Activated naive CD4-positive, alpha-beta T cell treated with anti-CD3 and anti-CD28 coated beads for 36 hours (primary cell): ENCODE results near the gene TEX19. TPM values are rescaled to one million over a fixed set of nuclear protein-coding genes. Genes with fewer than 3 reads are reported as not detected.
"Not testable (repeated sequence)": the region's sequence is repeated elsewhere in the genome, so short reads cannot be mapped to it uniquely, and the experiment has no call there.

Source experiments
- CTCF ChIA-PET: fragments of 350-600 bp; sonication (Branson Sonifier 250); formaldehyde crosslinking; loops from one replicate; lab custom pipeline; 2021; ENCODE audit warnings: antibody characterized with exemption; lab: Charles Lee
- DNase-seq: peaks from one replicate; pipeline ENCODE4 v3.0.0-alpha.2; 2020
- H3K27ac Mint-ChIP-seq: one replicate; pipeline ENCODE4 v1.8.0; 2021; ENCODE audit warnings: mild to moderate bottlenecking, mixed read lengths
- H3K27me3 Mint-ChIP-seq: one replicate; pipeline ENCODE4 v1.8.0; 2021; ENCODE audit warnings: low read depth, mixed read lengths
- H3K36me3 Mint-ChIP-seq: one replicate; pipeline ENCODE4 v1.8.0; 2021; ENCODE audit warnings: low read depth, mixed read lengths
- H3K4me1 Mint-ChIP-seq: one replicate; pipeline ENCODE4 v1.8.0; 2021; ENCODE audit warnings: low read depth, mixed read lengths
- H3K4me3 Mint-ChIP-seq: one replicate; pipeline ENCODE4 v1.8.0; 2021; ENCODE audit warnings: mild to moderate bottlenecking, moderate library complexity, mixed read lengths
- H3K9me3 Mint-ChIP-seq: one replicate; pipeline ENCODE4 v1.8.0; 2021; ENCODE audit warnings: mixed read lengths
- intact Hi-C: fragments of 100-400 bp; cut with micrococcal nuclease; formaldehyde crosslinking; loops from one replicate; pipeline ENCODE4 v1.15.1; 2023
- total RNA-seq, 2 experiments: library from RNA; stranded (reverse); gene quantifications; one replicate each; pipeline ENCODE4 v1.2.3, GENCODE V29; 2021

TEX19 gene
- total RNA-seq, 2 experiments from 2014 or later, result 0.21 TPM; not detected in 1

DNA sequence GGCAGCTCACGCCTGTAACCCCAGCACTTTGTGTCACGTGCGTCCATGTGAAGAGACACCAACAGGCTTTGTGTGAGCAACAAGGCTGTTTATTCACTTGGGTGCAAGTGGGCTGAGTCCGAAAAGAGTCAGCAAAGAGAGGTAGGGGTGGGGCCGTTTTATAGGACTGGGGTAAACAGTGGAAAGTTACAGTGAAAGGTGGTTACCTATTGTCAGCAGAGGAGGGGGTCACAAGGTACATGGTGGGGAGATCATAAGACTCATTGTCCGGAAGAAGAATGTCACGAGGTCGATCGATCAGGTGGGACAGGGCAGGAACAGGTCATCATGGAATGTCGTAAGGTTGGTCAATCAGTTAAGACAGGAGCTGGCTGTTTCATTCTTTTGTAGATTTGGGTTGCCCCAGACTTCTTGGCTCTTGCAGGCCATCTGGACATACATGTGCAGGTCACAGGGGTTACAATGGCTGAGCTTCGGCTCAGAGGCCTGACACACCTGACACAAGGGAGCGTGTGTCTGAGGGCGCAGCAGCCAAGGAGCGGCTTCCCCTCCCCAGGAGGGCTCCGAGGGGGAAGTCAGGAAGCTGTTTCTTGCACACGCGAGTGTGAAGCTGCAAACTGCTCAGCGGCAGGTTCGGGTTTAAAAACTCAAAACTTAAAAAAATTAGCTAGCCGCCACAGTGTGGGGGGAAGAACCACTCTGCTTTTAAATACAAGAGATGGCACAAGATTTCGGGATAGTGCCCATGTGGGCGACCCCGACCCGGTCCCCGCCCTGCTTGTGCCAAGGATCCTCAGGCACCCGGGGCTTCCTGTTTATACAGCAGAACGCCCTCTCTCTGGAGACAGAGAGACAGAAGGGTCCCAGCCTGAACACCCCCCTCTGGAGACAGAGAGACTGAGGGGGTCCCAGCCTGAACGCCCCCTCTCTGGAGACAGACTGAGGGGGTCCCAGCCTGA lies 12.4 kb upstream of the TEX19 start:
- no peak overlapping the region for H3K27ac Mint-ChIP-seq
- peaks cover 7% of the 10 kb centered on the region for H3K4me1 Mint-ChIP-seq
- H3K4me3 Mint-ChIP-seq, result no peak overlapping the region
- DNase-seq, result no peak
- H3K27me3 Mint-ChIP-seq, result no peaks in the 10 kb centered on the region
- H3K36me3 Mint-ChIP-seq, result no peaks in the 10 kb centered on the region
- CTCF ChIA-PET, result interaction anchor here (1.0 kb wide), 1 partner anchor 19 kb away, joined by 3 read pairs; no protein-coding TSS in a partner anchor
- intact Hi-C loops, result no loop called here
- no peaks in the 10 kb centered on the region for H3K9me3 Mint-ChIP-seq

DNA sequence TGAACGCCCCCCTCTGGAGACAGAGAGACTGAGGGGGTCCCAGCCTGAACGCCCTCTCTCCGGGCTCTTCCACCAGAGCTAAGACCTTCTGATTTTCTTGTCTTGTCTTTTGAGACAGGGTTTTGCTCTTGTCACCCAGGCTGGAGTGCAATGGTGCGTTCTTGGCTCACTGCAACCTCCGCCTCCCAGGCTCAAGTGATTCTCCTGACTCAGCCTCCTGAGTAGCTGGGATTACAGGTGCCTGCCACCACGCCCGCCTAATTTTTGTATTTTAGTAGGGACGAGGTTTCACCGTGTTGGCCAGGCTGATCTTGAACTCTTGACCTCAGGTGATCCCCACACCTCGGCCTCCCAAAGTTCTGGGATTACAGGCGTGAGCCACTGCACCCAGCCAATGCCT lies 11.1 kb upstream of the TEX19 start:
- H3K27me3 Mint-ChIP-seq, H3K9me3 Mint-ChIP-seq, H3K36me3 Mint-ChIP-seq, H3K4me1 Mint-ChIP-seq, H3K4me3 Mint-ChIP-seq, intact Hi-C loops, H3K27ac Mint-ChIP-seq, DNase-seq: not testable (repeated sequence)
- CTCF ChIA-PET, result interaction anchor here (0.6 kb wide), 1 partner anchor 144 kb away, joined by 3 read pairs; no protein-coding TSS in a partner anchor

DNA sequence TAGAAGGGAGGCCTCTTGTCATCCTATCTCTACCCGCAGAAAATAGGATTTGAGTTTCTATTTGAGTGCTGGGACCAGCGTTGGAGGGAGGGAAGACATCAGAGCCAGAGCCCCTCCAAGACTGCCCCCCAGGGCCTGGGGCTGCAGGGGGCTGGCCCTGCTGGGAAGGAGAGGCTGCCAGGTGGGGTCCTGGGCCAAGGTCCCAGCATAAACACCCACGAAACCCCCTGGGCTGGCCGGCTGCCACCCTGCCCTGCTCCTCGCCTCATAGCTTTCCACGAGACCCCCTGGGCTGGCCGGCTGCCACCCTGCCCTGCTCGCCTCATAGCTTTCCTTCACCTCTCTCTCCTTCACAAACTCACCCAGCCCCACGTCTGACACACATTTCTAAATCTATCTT lies 10.6 kb upstream of the TEX19 start:
- CTCF ChIA-PET, result interaction anchor here (3.9 kb wide), 1 partner anchor 68 kb away, joined by 19 read pairs; no protein-coding TSS in a partner anchor
- intact Hi-C loops, result no loop called here
- DNase-seq, result no peak
- Mint-ChIP-seq H3K9me3 (no peaks in the 10 kb centered on the region), H3K36me3 (no peaks in the 10 kb centered on the region), H3K4me3 (no peak overlapping the region), H3K27ac (no peak overlapping the region), H3K4me1 (peaks cover 7% of the 10 kb centered on the region), H3K27me3 (no peaks in the 10 kb centered on the region)

DNA sequence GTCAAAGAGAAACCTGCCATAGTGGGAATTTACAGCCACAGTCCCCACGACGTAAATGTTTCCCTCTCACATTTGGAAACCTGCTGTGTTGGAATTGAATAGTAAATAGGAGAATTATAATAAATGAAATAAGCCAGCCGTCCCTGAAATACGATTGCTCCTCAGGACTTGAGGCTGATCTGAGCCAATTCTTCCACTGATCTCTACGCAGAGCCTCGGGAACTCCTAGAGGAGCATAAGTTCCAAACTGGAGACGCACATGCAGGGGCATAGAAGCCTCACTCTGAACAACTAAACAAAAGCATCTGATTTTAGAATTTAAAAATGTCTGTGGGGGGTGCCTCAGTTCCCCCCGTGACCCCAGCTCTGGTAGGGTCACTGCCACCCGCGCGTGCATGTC lies 10.2 kb upstream of the TEX19 start:
- no peak for DNase-seq
- intact Hi-C loops, result no loop called here
- CTCF ChIA-PET, result interaction anchor here (3.9 to 5.3 kb wide), 2 partner anchors 68 to 113 kb away, joined by 19 to 34 read pairs; no protein-coding TSS in a partner anchor
- Mint-ChIP-seq H3K4me3 (no peak overlapping the region), H3K4me1 (peaks cover 7% of the 10 kb centered on the region), H3K27me3 (no peaks in the 10 kb centered on the region), H3K36me3 (no peaks in the 10 kb centered on the region), H3K9me3 (no peaks in the 10 kb centered on the region), H3K27ac (no peak overlapping the region)

- Mint-ChIP-seq H3K4me3 (no peak overlapping the region), H3K27ac (no peak overlapping the region), H3K9me3 (no peaks in the 10 kb centered on the region), H3K4me1 (peaks cover 7% of the 10 kb centered on the region), H3K27me3 (no peaks in the 10 kb centered on the region), H3K36me3 (no peaks in the 10 kb centered on the region)
- intact Hi-C loops, result no loop called here
- DNase-seq, result no peak
- CTCF ChIA-PET, result interaction anchor here (0.7 to 5.3 kb wide), 7 partner anchors 21 to 319 kb away, joined by 3 to 34 read pairs (median 5); no protein-coding TSS in a partner anchor
Measured at GRCh38 chr17:82349287-82349701, 9.8 kb upstream of the TEX19 start.

GRCh38 chr17:82350182-82351030 lies 8.6 kb upstream of the TEX19 start:
- Mint-ChIP-seq H3K4me3 (no peak overlapping the region), H3K36me3 (no peaks in the 10 kb centered on the region), H3K9me3 (no peaks in the 10 kb centered on the region), H3K27ac (no peak overlapping the region), H3K27me3 (no peaks in the 10 kb centered on the region), H3K4me1 (peaks cover 7% of the 10 kb centered on the region)
- intact Hi-C loops, result loop anchor here (1.0 to 10.0 kb wide), 7 partner anchors 48 to 417 kb away; partner anchors contain the start of genes DCXR and RAC3
- peak; percentile 81 for DNase-seq
- CTCF ChIA-PET, result interaction anchor here (0.7 to 5.3 kb wide), 20 partner anchors 8 to 320 kb away, joined by 3 to 34 read pairs (median 3); partner anchors contain the start of gene TEX19

- DNase-seq, result no peak
- H3K27ac Mint-ChIP-seq, result no peak overlapping the region
- H3K4me1 Mint-ChIP-seq, result peaks cover 6% of the 10 kb centered on the region
- no peaks in the 10 kb centered on the region for H3K27me3 Mint-ChIP-seq
- no peak overlapping the region for H3K4me3 Mint-ChIP-seq
- no peaks in the 10 kb centered on the region for H3K36me3 Mint-ChIP-seq
- H3K9me3 Mint-ChIP-seq, result no peaks in the 10 kb centered on the region
- CTCF ChIA-PET, result interaction anchor here (0.7 to 5.3 kb wide), 14 partner anchors 9 to 321 kb away, joined by 3 to 34 read pairs (median 3); no protein-coding TSS in a partner anchor
- intact Hi-C loops, result loop anchor here (1.0 to 10.0 kb wide), 4 partner anchors 143 to 416 kb away; partner anchors contain the start of genes DCXR and RAC3
Measured at GRCh38 chr17:82351254-82351712, 7.8 kb upstream of the TEX19 start.

- Mint-ChIP-seq H3K4me1 (no peaks in the 10 kb centered on the region), H3K36me3 (no peaks in the 10 kb centered on the region), H3K27me3 (no peaks in the 10 kb centered on the region), H3K27ac (no peak overlapping the region), H3K9me3 (no peaks in the 10 kb centered on the region), H3K4me3 (no peak overlapping the region)
- intact Hi-C loops, result loop anchor here (1.0 to 10.0 kb wide), 5 partner anchors 62 to 415 kb away; partner anchors contain the start of genes DCXR and RAC3
- DNase-seq, result peak; percentile 89
- CTCF ChIA-PET, result interaction anchor here (0.8 to 5.3 kb wide), 13 partner anchors 10 to 202 kb away, joined by 3 to 34 read pairs (median 4); no protein-coding TSS in a partner anchor
Measured at GRCh38 chr17:82351713-82352488, 7.1 kb upstream of the TEX19 start.

- no peak for DNase-seq
- Mint-ChIP-seq H3K27me3 (peaks cover 3% of the 10 kb centered on the region), H3K4me3 (no peak overlapping the region), H3K27ac (no peak overlapping the region), H3K36me3 (no peaks in the 10 kb centered on the region), H3K4me1 (peaks cover 5% of the 10 kb centered on the region), H3K9me3 (no peaks in the 10 kb centered on the region)
- CTCF ChIA-PET, result interaction anchor here (1.0 to 5.3 kb wide), 4 partner anchors 47 to 117 kb away, joined by 3 to 34 read pairs (median 4); no protein-coding TSS in a partner anchor
- intact Hi-C loops, result loop anchor here (5.0 to 10.0 kb wide), 2 partner anchors 319 to 414 kb away; partner anchors contain the start of genes DCXR and RAC3
Measured at GRCh38 chr17:82353484-82353883, 5.6 kb upstream of the TEX19 start.

DNA sequence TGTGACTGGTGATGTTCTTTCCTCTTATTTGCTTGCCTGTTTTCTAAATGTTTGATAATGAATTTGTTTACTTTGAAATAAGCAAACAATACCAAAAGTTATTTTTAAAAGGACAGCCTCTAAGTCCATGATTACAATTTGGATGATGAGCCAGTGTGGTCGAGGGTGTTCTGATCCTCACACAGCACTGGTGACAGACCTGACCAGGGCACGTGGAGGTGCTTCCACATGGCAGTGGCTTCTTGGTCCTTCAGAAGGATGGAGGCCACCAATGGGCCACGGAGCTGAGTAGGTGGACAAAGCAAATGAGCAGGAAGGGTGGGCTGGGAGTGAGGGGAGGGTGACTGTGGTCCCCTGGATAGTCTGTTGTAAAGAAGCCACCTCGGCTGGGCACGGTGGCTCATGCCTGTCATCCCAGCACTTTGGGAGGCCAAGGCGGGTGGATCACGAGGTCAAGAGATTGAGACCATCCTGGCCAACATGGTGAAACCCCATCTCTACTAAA lies 4.2 kb upstream of the TEX19 start:
- no peak for DNase-seq
- no peaks in the 10 kb centered on the region for H3K36me3 Mint-ChIP-seq
- CTCF ChIA-PET, result no interaction called here
- H3K4me1 Mint-ChIP-seq, result peaks cover 9% of the 10 kb centered on the region
- H3K27me3 Mint-ChIP-seq, result peaks cover 6% of the 10 kb centered on the region
- no peak overlapping the region for H3K4me3 Mint-ChIP-seq
- intact Hi-C loops, result loop anchor here (5.0 to 10.0 kb wide), 2 partner anchors 320 to 412 kb away; partner anchors contain the start of genes DCXR and RAC3
- no peak overlapping the region for H3K27ac Mint-ChIP-seq
- H3K9me3 Mint-ChIP-seq, result no peaks in the 10 kb centered on the region
